Karpas-422 (cell line): ENCODE measurements around the gene KIZ. TPM values are rescaled to one million over a fixed set of nuclear protein-coding genes. Genes with fewer than 3 reads are reported as not detected.
"Not testable (repeated sequence)": the region's sequence is repeated elsewhere in the genome, so short reads cannot be mapped to it uniquely, and the experiment has no call there.

ENCODE experiments used
- DNase-seq: peaks from one replicate; pipeline ENCODE4 v3.0.0-alpha.2; 2015
- H2AFZ ChIP-seq: fragments of 200-600 bp; sonication (generic); 2 replicates; pipeline ENCODE4 v1.6.1; 2014; ENCODE audit warnings: antibody characterized with exemption, low read length, mixed read lengths
- H3K27ac ChIP-seq: fragments of 200-600 bp; sonication (generic); 2 replicates; pipeline ENCODE4 v1.5.1; 2014; ENCODE audit warnings: mild to moderate bottlenecking, low read length, moderate library complexity
- H3K27me3 ChIP-seq: fragments of 200-600 bp; sonication (generic); 2 replicates; pipeline ENCODE4 v1.6.1; 2014; ENCODE audit warnings: low read length, mixed read lengths
- H3K36me3 ChIP-seq: fragments of 200-600 bp; sonication (generic); 2 replicates; pipeline ENCODE4 v1.6.1; 2014; ENCODE audit warnings: low read length, mixed read lengths; ENCODE audit not compliant: insufficient read depth
- H3K4me1 ChIP-seq: fragments of 200-600 bp; sonication (generic); 2 replicates; pipeline ENCODE4 v1.6.1; 2014; ENCODE audit warnings: mild to moderate bottlenecking, low read length, mixed read lengths
- H3K4me2 ChIP-seq: fragments of 200-600 bp; sonication (generic); 2 replicates; pipeline ENCODE4 v1.6.1; 2014; ENCODE audit warnings: low read length, low read depth, mild to moderate bottlenecking; ENCODE audit not compliant: poor library complexity, severe bottlenecking
- H3K4me3 ChIP-seq: fragments of 200-600 bp; sonication (generic); 2 replicates; pipeline ENCODE4 v1.5.1; 2014; ENCODE audit warnings: mild to moderate bottlenecking, antibody characterized with exemption, low read length, mixed read lengths
- H3K79me2 ChIP-seq: fragments of 200-600 bp; sonication (generic); 2 replicates; pipeline ENCODE4 v1.6.1; 2014; ENCODE audit warnings: mild to moderate bottlenecking, low read length, mixed read lengths
- H3K9ac ChIP-seq: fragments of 200-600 bp; sonication (generic); 2 replicates; pipeline ENCODE4 v1.6.0; 2014; ENCODE audit warnings: low read length
- H3K9me2 ChIP-seq: fragments of 200-600 bp; sonication (generic), shearing (Covaris generic); replicated peaks from 2 replicates; pipeline ENCODE4 v1.6.0; 2014; ENCODE audit warnings: mild to moderate bottlenecking, low read length, moderate library complexity; ENCODE audit not compliant: insufficient read depth
- H3K9me3 ChIP-seq: fragments of 300-700, 200-600 bp; sonication (generic); 2 replicates; pipeline ENCODE4 v1.6.1; 2014; ENCODE audit warnings: low read length, mixed read lengths
- H4K20me1 ChIP-seq: fragments of 200-600 bp; sonication (generic); 2 replicates; pipeline ENCODE4 v1.6.1; 2014; ENCODE audit warnings: mild to moderate bottlenecking, antibody characterized with exemption, low read length, low read depth; ENCODE audit not compliant: insufficient read depth
- total RNA-seq: library from RNA; depleted of rRNA; stranded (reverse); fragments of >200 nt; shearing (Covaris generic); gene quantifications from 2 replicates; pipeline ENCODE4 v1.2.3, GENCODE V29; 2014; ENCODE audit warnings: low replicate concordance

The KIZ gene
- total RNA-seq, 1 experiment from 2014 or later, result 22.1 TPM

GRCh38 chr20:21162631-21163030 is 36.7 kb downstream of the KIZ start:
- Histone ChIP-seq H3K9ac (no peak overlapping the region), H3K27ac (no peak overlapping the region), H3K27me3 (no peaks in the 10 kb centered on the region), H3K4me2 (no peak overlapping the region), H3K36me3 (peaks cover 11% of the 10 kb centered on the region; the same call in 1 of the 2 replicates), H3K4me1 (peaks cover 14% of the 10 kb centered on the region), H3K9me2 (no peaks in the 10 kb centered on the region), H3K79me2 (no peaks in the 10 kb centered on the region), H2AFZ (no peak overlapping the region), H3K9me3 (no peaks in the 10 kb centered on the region), H3K4me3 (no peak overlapping the region), H4K20me1 (no peaks in the 10 kb centered on the region)
- DNase-seq, result no peak

- no peak overlapping the region for H3K27ac ChIP-seq
- no peaks in the 10 kb centered on the region for H3K9me2 ChIP-seq
- peaks cover 9% of the 10 kb centered on the region; the same call in 1 of the 2 replicates for H3K36me3 ChIP-seq
- no peaks in the 10 kb centered on the region for H3K79me2 ChIP-seq
- no peak overlapping the region for H3K4me2 ChIP-seq
- no peak overlapping the region for H3K9ac ChIP-seq
- no peak for DNase-seq
- no peaks in the 10 kb centered on the region for H3K4me1 ChIP-seq
- H2AFZ ChIP-seq, result no peak overlapping the region
- no peaks in the 10 kb centered on the region for H3K27me3 ChIP-seq
- no peaks in the 10 kb centered on the region for H3K9me3 ChIP-seq
- no peaks in the 10 kb centered on the region for H4K20me1 ChIP-seq
- no peak overlapping the region for H3K4me3 ChIP-seq
Measured at GRCh38 chr20:21166801-21167200, 40.9 kb downstream of the KIZ start.

GRCh38 chr20:21167261-21167660 is 41.4 kb downstream of the KIZ start:
- Histone ChIP-seq H3K79me2 (no peaks in the 10 kb centered on the region), H3K27me3 (no peaks in the 10 kb centered on the region), H2AFZ (no peak overlapping the region), H3K4me3 (no peak overlapping the region), H3K4me1 (no peaks in the 10 kb centered on the region), H3K9me3 (no peaks in the 10 kb centered on the region), H3K4me2 (no peak overlapping the region), H3K9me2 (no peaks in the 10 kb centered on the region), H4K20me1 (no peaks in the 10 kb centered on the region), H3K9ac (no peak overlapping the region), H3K36me3 (peaks cover 5% of the 10 kb centered on the region; the same call in 1 of the 2 replicates), H3K27ac (no peak overlapping the region)
- no peak for DNase-seq

GRCh38 chr20:21168061-21168460 is 42.2 kb downstream of the KIZ start:
- H2AFZ ChIP-seq, H3K4me1 ChIP-seq, H3K27me3 ChIP-seq, H3K4me3 ChIP-seq, H3K9me2 ChIP-seq, H3K79me2 ChIP-seq, H3K27ac ChIP-seq, DNase-seq, H3K36me3 ChIP-seq, H3K9me3 ChIP-seq, H4K20me1 ChIP-seq, H3K9ac ChIP-seq, H3K4me2 ChIP-seq: not testable (repeated sequence)

GRCh38 chr20:21172626-21173025 is 46.7 kb downstream of the KIZ start:
- Histone ChIP-seq H3K27ac (no peak overlapping the region), H3K9me3 (no peaks in the 10 kb centered on the region), H2AFZ (no peak overlapping the region), H3K36me3 (no peaks in the 10 kb centered on the region), H3K27me3 (no peaks in the 10 kb centered on the region), H3K4me2 (no peak overlapping the region), H3K9me2 (no peaks in the 10 kb centered on the region), H3K4me3 (no peak overlapping the region), H3K9ac (no peak overlapping the region), H3K4me1 (no peaks in the 10 kb centered on the region), H3K79me2 (no peaks in the 10 kb centered on the region), H4K20me1 (no peaks in the 10 kb centered on the region)
- no peak for DNase-seq

GRCh38 chr20:21173485-21173884 is 47.6 kb downstream of the KIZ start:
- no peaks in the 10 kb centered on the region for H4K20me1 ChIP-seq
- no peak overlapping the region for H3K27ac ChIP-seq
- DNase-seq, result no peak
- H3K27me3 ChIP-seq, result no peaks in the 10 kb centered on the region
- no peak overlapping the region for H2AFZ ChIP-seq
- H3K4me1 ChIP-seq, result no peaks in the 10 kb centered on the region
- no peak overlapping the region for H3K4me3 ChIP-seq
- no peaks in the 10 kb centered on the region for H3K36me3 ChIP-seq
- no peaks in the 10 kb centered on the region for H3K9me2 ChIP-seq
- no peaks in the 10 kb centered on the region for H3K9me3 ChIP-seq
- no peak overlapping the region for H3K9ac ChIP-seq
- H3K79me2 ChIP-seq, result no peaks in the 10 kb centered on the region
- H3K4me2 ChIP-seq, result no peak overlapping the region

GRCh38 chr20:21174516-21175239 is 48.8 kb downstream of the KIZ start:
- H3K9me2 ChIP-seq, result no peaks in the 10 kb centered on the region
- H3K27me3 ChIP-seq, result no peaks in the 10 kb centered on the region
- no peaks in the 10 kb centered on the region for H3K36me3 ChIP-seq
- no peak overlapping the region for H3K9ac ChIP-seq
- no peaks in the 10 kb centered on the region for H3K79me2 ChIP-seq
- H3K4me2 ChIP-seq, result no peak overlapping the region
- no peak overlapping the region for H2AFZ ChIP-seq
- no peaks in the 10 kb centered on the region for H3K4me1 ChIP-seq
- H3K9me3 ChIP-seq, result no peaks in the 10 kb centered on the region
- H3K27ac ChIP-seq, result no peak overlapping the region
- no peaks in the 10 kb centered on the region for H4K20me1 ChIP-seq
- no peak for DNase-seq
- no peak overlapping the region for H3K4me3 ChIP-seq

- Histone ChIP-seq H3K36me3 (no peaks in the 10 kb centered on the region), H3K79me2 (no peaks in the 10 kb centered on the region), H3K27me3 (no peaks in the 10 kb centered on the region), H3K9me2 (no peaks in the 10 kb centered on the region), H2AFZ (no peak overlapping the region), H3K4me2 (no peak overlapping the region), H4K20me1 (no peaks in the 10 kb centered on the region), H3K4me1 (no peaks in the 10 kb centered on the region), H3K27ac (no peak overlapping the region), H3K9me3 (no peaks in the 10 kb centered on the region), H3K4me3 (no peak overlapping the region), H3K9ac (no peak overlapping the region)
- DNase-seq, result no peak
Measured at GRCh38 chr20:21175433-21175832, 49.6 kb downstream of the KIZ start.
